Measurements from ENCODE around the gene NRXN3. TPM values are rescaled to one million over a fixed set of nuclear protein-coding genes. Genes with fewer than 3 reads are reported as not detected.

NRXN3 gene
- total and polyA plus RNA-seq, 2 experiments from 2014 or later = 0.08 to 0.11 TPM

DNA sequence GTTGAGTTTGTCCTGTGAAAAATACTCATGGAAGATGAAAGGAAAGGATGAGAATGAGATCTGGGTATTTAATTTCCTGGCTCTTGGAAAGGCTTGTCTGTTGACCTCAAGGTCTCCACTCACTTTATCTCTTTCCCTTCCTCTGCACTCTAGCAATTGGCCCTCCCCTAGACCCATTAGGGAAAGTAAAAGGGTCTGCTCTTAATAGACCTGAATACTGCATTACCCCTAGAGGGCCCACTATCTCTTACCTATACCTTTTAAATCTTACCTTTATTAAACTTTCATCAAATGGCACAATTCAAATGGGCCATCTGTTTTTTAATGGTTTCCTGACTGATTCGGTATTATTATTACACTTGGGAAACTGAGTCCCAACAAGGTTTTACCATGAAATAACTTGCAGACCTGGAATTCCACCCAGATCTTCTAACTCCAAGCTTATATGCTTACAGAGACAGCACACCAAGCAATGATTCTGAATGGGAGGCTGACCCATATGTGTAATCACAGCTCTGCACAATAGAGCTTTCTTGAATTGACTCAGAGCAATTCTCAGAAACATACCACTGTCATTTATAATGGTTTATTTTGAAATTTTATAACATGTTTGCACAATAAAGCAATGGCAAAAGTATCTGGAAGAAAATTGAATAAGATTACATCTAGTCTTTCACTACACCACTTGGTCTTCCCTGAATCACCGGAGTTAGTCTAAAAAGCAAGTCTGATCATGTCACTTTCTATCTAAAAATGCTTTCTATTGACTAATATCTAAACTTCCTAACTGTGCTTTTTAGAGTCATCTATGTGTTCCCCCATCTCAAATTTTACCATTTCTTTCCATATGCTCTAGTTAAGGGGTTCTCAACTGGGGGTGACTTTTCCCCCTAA, 618.5 kb downstream of the NRXN3 start:
- H3K9me2 ChIP-seq (ENCODE audit: insufficient read depth) = no peaks in the 10 kb centered on the region
- H3K36me3 ChIP-seq (ENCODE audit: low read depth) = no peaks in the 10 kb centered on the region
- no peaks in the 10 kb centered on the region for H3K4me1 ChIP-seq (ENCODE audit: insufficient read depth)
- no peak for DNase-seq
- WGBS, 2 experiments (ENCODE audit: low coverage in 1 of 2, low lambda C conversion rate in 2 of 2, missing lambda C conversion rate in 2 of 2) = 30 to 33% methylated on average over 2 of the region's 2 CpGs
- H3K79me2 ChIP-seq (ENCODE audit: insufficient read depth) = no peaks in the 10 kb centered on the region
- no peaks in the 10 kb centered on the region for H3F3A ChIP-seq (ENCODE audit: insufficient read depth)
- H3K4me2 ChIP-seq (ENCODE audit: unreplicated experiment) = no peak overlapping the region
- in situ Hi-C loops (cut with MboI) = no loop called here
- H2AFZ ChIP-seq = no peak overlapping the region
- no peaks in the 10 kb centered on the region for H3K27me3 ChIP-seq (replicated peaks; ENCODE audit: insufficient read depth)
- no peak overlapping the region for H3K4me3 ChIP-seq
- H3K9me3 ChIP-seq (ENCODE audit: low read depth) = no peaks in the 10 kb centered on the region
- no peaks in the 10 kb centered on the region for H4K20me1 ChIP-seq (ENCODE audit: insufficient read depth)
- TF ChIP-seq EZH2 (IDR thresholded peaks at IDR 0.05; ENCODE audit: insufficient read depth, poor library complexity, severe bottlenecking) (no peak), EZH2phosphoT487 (IDR thresholded peaks at IDR 0.05; ENCODE audit: insufficient read depth, low read depth) (no peak)
- no peak overlapping the region for H3K27ac ChIP-seq
- H3K9ac ChIP-seq = no peak overlapping the region

DNA sequence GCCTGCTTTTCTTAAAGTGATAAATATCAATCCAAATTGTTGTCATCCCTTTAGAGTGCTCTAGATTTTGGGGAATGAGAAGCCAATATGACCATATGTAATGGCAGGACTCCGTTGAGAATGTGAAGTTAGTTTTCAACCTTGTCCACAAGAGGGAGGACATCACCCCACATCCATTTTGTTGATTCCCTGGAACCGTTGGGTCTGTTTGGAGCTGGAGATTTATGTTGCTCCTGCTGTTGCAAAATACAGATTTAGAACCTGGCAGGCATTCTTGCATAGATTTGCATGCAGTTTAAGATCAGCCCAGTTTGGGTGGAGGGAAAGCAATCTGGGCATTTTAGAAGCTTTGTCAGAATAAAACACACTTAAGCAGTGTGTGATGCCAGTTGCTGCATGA, 620.1 kb downstream of the NRXN3 start:
- H3K9me3 ChIP-seq (ENCODE audit: low read depth) = no peaks in the 10 kb centered on the region
- H3K4me3 ChIP-seq = no peak overlapping the region
- no peaks in the 10 kb centered on the region for H3K27me3 ChIP-seq (replicated peaks; ENCODE audit: insufficient read depth)
- no peaks in the 10 kb centered on the region for H3K79me2 ChIP-seq (ENCODE audit: insufficient read depth)
- H3K4me2 ChIP-seq (ENCODE audit: unreplicated experiment) = no peak overlapping the region
- H4K20me1 ChIP-seq (ENCODE audit: insufficient read depth) = no peaks in the 10 kb centered on the region
- 0% methylated on average over 2 of the region's 2 CpGs for WGBS, 2 experiments (ENCODE audit: low coverage in 1 of 2, low lambda C conversion rate in 2 of 2, missing lambda C conversion rate in 2 of 2)
- H3K4me1 ChIP-seq (ENCODE audit: insufficient read depth) = no peaks in the 10 kb centered on the region
- TF ChIP-seq EZH2 (IDR thresholded peaks at IDR 0.05; ENCODE audit: insufficient read depth, poor library complexity, severe bottlenecking) (no peak), EZH2phosphoT487 (IDR thresholded peaks at IDR 0.05; ENCODE audit: insufficient read depth, low read depth) (no peak)
- no peaks in the 10 kb centered on the region for H3F3A ChIP-seq (ENCODE audit: insufficient read depth)
- no peaks in the 10 kb centered on the region for H3K36me3 ChIP-seq (ENCODE audit: low read depth)
- in situ Hi-C loops (cut with MboI) = no loop called here
- no peak overlapping the region for H2AFZ ChIP-seq
- no peak overlapping the region for H3K27ac ChIP-seq
- no peak overlapping the region for H3K9ac ChIP-seq
- DNase-seq = peak; percentile 4
- H3K9me2 ChIP-seq (ENCODE audit: insufficient read depth) = no peaks in the 10 kb centered on the region

DNA sequence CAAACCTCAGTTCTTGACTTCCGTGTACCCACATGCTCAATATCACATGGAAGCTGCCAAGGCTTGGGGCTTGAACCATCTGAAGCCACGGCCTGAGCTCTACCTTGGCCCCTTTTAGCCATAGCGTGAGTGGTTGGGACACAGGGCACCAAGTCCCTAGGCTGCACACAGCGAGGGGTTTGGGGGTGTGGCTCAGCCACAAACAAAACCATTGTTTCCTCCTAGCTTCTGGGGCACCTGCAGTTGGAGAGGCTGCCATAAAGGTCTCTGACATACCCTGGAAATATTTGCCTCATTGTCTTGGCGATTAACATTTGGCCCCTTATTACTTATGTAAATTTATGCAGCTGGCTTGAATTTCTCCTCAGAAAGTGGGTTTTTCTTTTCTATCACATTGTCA, 628.6 kb downstream of the NRXN3 start:
- Histone ChIP-seq H3K9ac (no peak overlapping the region), H4K20me1 (ENCODE audit: insufficient read depth) (no peaks in the 10 kb centered on the region), H3K9me2 (ENCODE audit: insufficient read depth) (no peaks in the 10 kb centered on the region), H3K9me3 (ENCODE audit: low read depth) (no peaks in the 10 kb centered on the region), H3K27me3 (replicated peaks; ENCODE audit: insufficient read depth) (no peaks in the 10 kb centered on the region), H3F3A (ENCODE audit: insufficient read depth) (no peaks in the 10 kb centered on the region), H3K4me2 (ENCODE audit: unreplicated experiment) (no peak overlapping the region), H3K4me3 (no peak overlapping the region), H3K27ac (no peak overlapping the region), H2AFZ (no peak overlapping the region), H3K4me1 (ENCODE audit: insufficient read depth) (no peaks in the 10 kb centered on the region), H3K36me3 (ENCODE audit: low read depth) (no peaks in the 10 kb centered on the region), H3K79me2 (ENCODE audit: insufficient read depth) (no peaks in the 10 kb centered on the region)
- no peak for DNase-seq
- in situ Hi-C loops (cut with MboI) = no loop called here
- WGBS, 2 experiments (ENCODE audit: low coverage in 1 of 2, low lambda C conversion rate in 2 of 2, missing lambda C conversion rate in 2 of 2) = 14 to 18% methylated on average over 4 to 5 of the region's 5 CpGs
- TF ChIP-seq EZH2phosphoT487 (IDR thresholded peaks at IDR 0.05; ENCODE audit: insufficient read depth, low read depth) (no peak), EZH2 (IDR thresholded peaks at IDR 0.05; ENCODE audit: insufficient read depth, poor library complexity, severe bottlenecking) (no peak)

DNA sequence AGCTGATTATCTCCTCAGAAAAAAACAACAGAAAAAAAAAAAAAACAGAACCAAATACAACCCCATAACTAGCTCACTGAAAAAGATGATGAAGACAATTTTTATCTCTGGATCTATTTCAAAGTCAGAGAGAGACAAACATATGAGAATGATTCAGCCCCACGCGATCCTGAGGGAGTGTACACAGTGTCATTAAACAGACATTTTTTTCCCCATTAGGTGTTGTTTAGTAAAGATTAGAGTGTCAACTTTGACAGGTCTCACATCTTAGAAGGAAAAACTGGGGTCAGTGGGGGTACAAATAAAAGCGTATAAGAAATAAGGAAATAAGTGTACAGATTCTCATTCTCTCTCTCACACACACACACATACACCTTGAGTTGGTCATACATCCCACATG, 635.4 kb downstream of the NRXN3 start:
- in situ Hi-C loops (cut with MboI) = no loop called here
- H3K79me2 ChIP-seq (ENCODE audit: insufficient read depth) = no peaks in the 10 kb centered on the region

More for the DNA sequence above, 635.4 kb downstream of the NRXN3 start:
- H3F3A ChIP-seq (ENCODE audit: insufficient read depth) = no peaks in the 10 kb centered on the region
- no peaks in the 10 kb centered on the region for H3K9me2 ChIP-seq (ENCODE audit: insufficient read depth)
- no peak for DNase-seq
- H3K4me3 ChIP-seq = no peak overlapping the region
- no peaks in the 10 kb centered on the region for H3K27me3 ChIP-seq (replicated peaks; ENCODE audit: insufficient read depth)
- no peak overlapping the region for H2AFZ ChIP-seq
- H3K9ac ChIP-seq = no peak overlapping the region
- no peaks in the 10 kb centered on the region for H3K36me3 ChIP-seq (ENCODE audit: low read depth)
- H3K4me2 ChIP-seq (ENCODE audit: unreplicated experiment) = no peak overlapping the region
- no peak overlapping the region for H3K27ac ChIP-seq
- H4K20me1 ChIP-seq (ENCODE audit: insufficient read depth) = no peaks in the 10 kb centered on the region
- TF ChIP-seq EZH2phosphoT487 (IDR thresholded peaks at IDR 0.05; ENCODE audit: insufficient read depth, low read depth) (no peak), EZH2 (IDR thresholded peaks at IDR 0.05; ENCODE audit: insufficient read depth, poor library complexity, severe bottlenecking) (no peak)
- no peaks in the 10 kb centered on the region for H3K4me1 ChIP-seq (ENCODE audit: insufficient read depth)
- 5 to 6% methylated on average over 3 of the region's 3 CpGs for WGBS, 2 experiments (ENCODE audit: low coverage in 1 of 2, low lambda C conversion rate in 2 of 2, missing lambda C conversion rate in 2 of 2)
- H3K9me3 ChIP-seq (ENCODE audit: low read depth) = no peaks in the 10 kb centered on the region
